SK-N-SH (cell line): ENCODE data around the gene DGKI. TPM values are rescaled to one million over a fixed set of nuclear protein-coding genes. Genes with fewer than 3 reads are reported as not detected.

Experiments used
- CTCF ChIA-PET: fragments of 300-600, 350-600 bp; formaldehyde crosslinking; extraction: SDS; loops from one replicate; lab custom pipeline; 2021; lab: Yijun Ruan, JAX
- POLR2A ChIA-PET: fragments of 350-600 bp; sonication (Branson Sonifier 250); formaldehyde crosslinking; extraction: SDS; loops from one replicate; lab custom pipeline; 2020; ENCODE audit warnings: antibody characterized with exemption, inconsistent platforms; lab: Yijun Ruan, JAX
- DNase-seq: peaks from one replicate; pipeline ENCODE4 v3.0.0; 2012
- H2AFZ ChIP-seq: fragments of 200-600 bp; sonication (generic); 2 replicates; pipeline ENCODE4 v1.8.1; 2016; ENCODE audit warnings: antibody characterized with exemption, mild to moderate bottlenecking, low read depth
- H3F3A ChIP-seq: fragments of 200-600 bp; sonication (generic); replicated peaks from 2 replicates; pipeline ENCODE3; 2016; ENCODE audit warnings: antibody characterized with exemption, mild to moderate bottlenecking; ENCODE audit not compliant: insufficient read depth
- H3K27ac ChIP-seq, 2 experiments: fragments of 200-500 bp in 1 of 2; fragments of 200-600 bp in 1 of 2; sonication (Bioruptor generic) in 1 of 2; sonication (generic), shearing (Covaris generic) in 1 of 2; 2 replicates each; pipeline versions ENCODE4 v1.5.1 to v1.6.1; 2014 to 2016; ENCODE audit warnings: low read depth in 2 of 2, inconsistent platforms in 1 of 2, low read length in 1 of 2, mild to moderate bottlenecking in 1 of 2, mixed read lengths in 1 of 2
- H3K27me3 ChIP-seq: fragments of 200-600 bp; sonication (generic), shearing (Covaris generic); 2 replicates; pipeline ENCODE4 v1.6.1; 2016; ENCODE audit warnings: mixed run types; ENCODE audit not compliant: insufficient read depth
- H3K36me3 ChIP-seq, 2 experiments: fragments of 200-500 bp in 1 of 2; fragments of 200-600 bp in 1 of 2; sonication (Bioruptor generic) in 1 of 2; sonication (generic) in 1 of 2; replicated peaks in 1 of 2; 2 replicates each; pipeline versions ENCODE3 to v1.5.1; 2014 to 2016; ENCODE audit warnings: low read length in 1 of 2, mild to moderate bottlenecking in 1 of 2; ENCODE audit not compliant: insufficient read depth in 2 of 2, control insufficient read depth in 1 of 2
- H3K4me1 ChIP-seq, 2 experiments: fragments of 200-500 bp in 1 of 2; fragments of 200-600 bp in 1 of 2; sonication (Bioruptor generic) in 1 of 2; sonication (generic), shearing (Covaris generic) in 1 of 2; 2 replicates each; pipeline versions ENCODE4 v1.5.1 to v1.6.1; 2014 to 2016; ENCODE audit warnings: low read depth in 1 of 2, low read length in 1 of 2, mixed run types in 1 of 2; ENCODE audit not compliant: insufficient read depth in 2 of 2, control insufficient read depth in 1 of 2
- H3K4me2 ChIP-seq: fragments of 200-600 bp; sonication (generic), shearing (Covaris generic); 2 replicates; pipeline ENCODE4 v1.6.1; 2017; ENCODE audit warnings: mixed run types
- H3K4me3 ChIP-seq, 2 experiments: fragments of 200-500 bp in 1 of 2; fragments of 200-600 bp in 1 of 2; sonication (Bioruptor generic) in 1 of 2; sonication (generic), shearing (Covaris generic) in 1 of 2; 2 replicates each; pipeline versions ENCODE4 v1.5.1 to v1.8.1; 2014 to 2016; ENCODE audit warnings: low read depth in 2 of 2, inconsistent platforms in 1 of 2, low read length in 1 of 2, mild to moderate bottlenecking in 1 of 2, mixed read lengths in 1 of 2, moderate library complexity in 1 of 2
- H3K79me2 ChIP-seq: fragments of 200-600 bp; sonication (generic); 2 replicates; pipeline ENCODE4 v1.8.1; 2017; ENCODE audit warnings: mild to moderate bottlenecking; ENCODE audit not compliant: insufficient read depth
- H3K9ac ChIP-seq: fragments of 200-600 bp; sonication (generic); 2 replicates; pipeline ENCODE4 v1.6.1; 2017; ENCODE audit warnings: mixed run types
- H3K9me2 ChIP-seq: fragments of 200-600 bp; sonication (generic); 2 replicates; pipeline ENCODE4 v1.6.1; 2017; ENCODE audit warnings: mixed run types
- H3K9me3 ChIP-seq: fragments of 200-600 bp; sonication (generic); 2 replicates; pipeline ENCODE4 v1.6.1; 2017; ENCODE audit warnings: mixed run types, mild to moderate bottlenecking, moderate library complexity
- H4K20me1 ChIP-seq: fragments of 200-600 bp; sonication (generic); 2 replicates; pipeline ENCODE4 v1.6.1; 2017; ENCODE audit warnings: mild to moderate bottlenecking, mixed run types; ENCODE audit not compliant: insufficient read depth
- ELF1 ChIP-seq: IDR thresholded peaks from 2 replicates; pipeline ENCODE4 v1.4.0; 2012
- EP300 ChIP-seq, 2 experiments: IDR thresholded peaks; 2 replicates each; pipeline versions ENCODE4 v1.4.0 to v1.6.1; 2012; ENCODE audit warnings: borderline replicate concordance in 1 of 2, low read depth in 1 of 2, low read length in 1 of 2
- EZH2phosphoT487 ChIP-seq: fragments of 200-600 bp; sonication (generic); IDR thresholded peaks from 2 replicates; pipeline ENCODE4 v1.6.1; 2017; ENCODE audit warnings: low read depth, mixed run types, mild to moderate bottlenecking, antibody characterized with exemption, moderate library complexity, borderline replicate concordance
- FOSL2 ChIP-seq: IDR thresholded peaks from 2 replicates; pipeline ENCODE4 v1.4.0; 2012; ENCODE audit warnings: low read depth, mild to moderate bottlenecking, moderate library complexity, borderline replicate concordance
- GATA2 ChIP-seq: sonication (generic); formaldehyde crosslinking; IDR thresholded peaks from 2 replicates; pipeline ENCODE4 v1.5.0; 2020; ENCODE audit warnings: mild to moderate bottlenecking, missing genetic modification reagents
- JUND ChIP-seq: IDR thresholded peaks from 2 replicates; pipeline ENCODE4 v1.4.0; 2012
- MEF2A ChIP-seq: IDR thresholded peaks from 2 replicates; pipeline ENCODE4 v1.4.0; 2012; ENCODE audit warnings: low read depth, borderline replicate concordance
- MXI1 ChIP-seq: IDR thresholded peaks from 2 replicates; pipeline ENCODE4 v1.6.1; 2012; ENCODE audit warnings: mild to moderate bottlenecking, low read depth, low read length, improper control_type of control experiment
- NFIC ChIP-seq: IDR thresholded peaks from 2 replicates; pipeline ENCODE4 v1.4.0; 2012; ENCODE audit warnings: borderline replicate concordance
- NRF1 ChIP-seq: IDR thresholded peaks from 2 replicates; pipeline ENCODE4 v1.6.1; 2012; ENCODE audit warnings: low read depth, mild to moderate bottlenecking, low read length
- RAD21 ChIP-seq: IDR thresholded peaks from 2 replicates; pipeline ENCODE4 v1.6.1; 2012; ENCODE audit warnings: mild to moderate bottlenecking, low read length
- RFX5 ChIP-seq: IDR thresholded peaks from 2 replicates; pipeline ENCODE4 v1.6.1; 2012; ENCODE audit warnings: mild to moderate bottlenecking, improper control_type of control experiment, low read length
- SMC3 ChIP-seq: IDR thresholded peaks from 2 replicates; pipeline ENCODE4 v1.6.1; 2012; ENCODE audit warnings: low read depth, low read length, improper control_type of control experiment
- TAF1 ChIP-seq: IDR thresholded peaks from 2 replicates; pipeline ENCODE4 v1.6.1; 2012; ENCODE audit warnings: low read depth, mild to moderate bottlenecking, low read length, moderate library complexity, borderline replicate concordance
- TCF12 ChIP-seq: IDR thresholded peaks from 2 replicates; pipeline ENCODE4 v1.4.0; 2012
- USF1 ChIP-seq: IDR thresholded peaks from 2 replicates; pipeline ENCODE4 v1.4.0; 2012; ENCODE audit warnings: low read depth, borderline replicate concordance
- YY1 ChIP-seq: IDR thresholded peaks from 2 replicates; pipeline ENCODE4 v1.4.0; 2012; ENCODE audit warnings: low read depth, mild to moderate bottlenecking
- WGBS: methylation state at CpG from one replicate; pipeline ENCODE4 v1.1.6; 2017; ENCODE audit warnings: low lambda C conversion rate; 5-methylcytosine and 5-hydroxymethylcytosine counted together
- polyA plus RNA-seq, 3 experiments: library from polyadenylated mRNA; depleted of rRNA; stranded (reverse); fragments of >200 nt; gene quantifications; 2 replicates each; pipeline ENCODE4 v1.2.3, GENCODE V29; 2012
- TF ChIP-seq, protein P1 (sequence below): IDR thresholded peaks from 2 replicates; pipeline ENCODE4; 2012
- TF ChIP-seq, protein P2 (sequence below): fragments of 150-350 bp; IDR thresholded peaks from 2 replicates; pipeline ENCODE4 v1.6.1; 2016; ENCODE audit warnings: mild to moderate bottlenecking, low read depth, low read length

DGKI gene
- polyA plus RNA-seq, 1 of the 3 experiments (the other 2 are of a cell fraction), result 1.3 TPM

DNA sequence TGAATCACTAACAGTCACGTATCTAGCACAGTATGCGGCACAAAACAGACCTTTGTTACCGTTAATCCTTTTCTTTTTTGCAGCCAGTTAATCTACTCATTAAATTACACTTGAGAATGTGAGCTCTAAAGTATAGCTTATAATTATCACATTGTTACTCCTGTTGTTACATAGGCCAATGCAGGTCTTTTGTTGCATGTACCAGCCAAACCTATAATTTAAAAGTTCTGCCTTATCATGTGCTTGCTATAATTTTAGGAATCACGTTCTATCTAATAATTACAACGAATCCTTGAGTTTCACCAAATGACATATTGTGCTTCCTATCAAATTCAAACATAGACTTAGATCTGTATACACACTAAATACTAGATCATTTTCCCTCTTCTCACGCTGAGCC lies 245.1 kb downstream of the DGKI start:
- ChIA-PET POLR2A (no interaction called here), CTCF (interaction anchor here (0.7 to 4.4 kb wide), 5 partner anchors 10 to 1324 kb away, joined by 3 to 28 read pairs (median 9); no protein-coding TSS in a partner anchor)
- no peak overlapping the region for H3K27ac ChIP-seq
- H3K4me1 ChIP-seq, result no peaks in the 10 kb centered on the region; a peak in 1 of 4 replicates
- no peaks in the 10 kb centered on the region for H3K79me2 ChIP-seq
- no peak for DNase-seq
- no peaks in the 10 kb centered on the region for H4K20me1 ChIP-seq
- H3K4me2 ChIP-seq, result no peak overlapping the region
- no peak overlapping the region for H3K9ac ChIP-seq
- no peak overlapping the region for H3K4me3 ChIP-seq
- no peaks in the 10 kb centered on the region for H3K9me2 ChIP-seq
- H3K36me3 ChIP-seq, result peaks cover 0 to 6% of the 10 kb centered on the region in 2 experiments
- H3K27me3 ChIP-seq, result no peaks in the 10 kb centered on the region
- no peaks in the 10 kb centered on the region for H3K9me3 ChIP-seq
- TF ChIP-seq RAD21 (no peak), MEF2A (no peak), EZH2phosphoT487 (no peak), EP300 (IDR thresholded peaks at IDR 0.05; ENCODE audit: borderline replicate concordance in 1 of 2, low read depth in 1 of 2, low read length in 1 of 2) (no peak), TAF1 (no peak), JUND (no peak), MXI1 (no peak), ELF1 (no peak), NRF1 (no peak), GATA2 (no peak), USF1 (no peak), TCF12 (no peak), FOSL2 (no peak), RFX5 (no peak), SMC3 (no peak), NFIC (no peak), YY1 (no peak)
- TF ChIP-seq, protein P1, sequence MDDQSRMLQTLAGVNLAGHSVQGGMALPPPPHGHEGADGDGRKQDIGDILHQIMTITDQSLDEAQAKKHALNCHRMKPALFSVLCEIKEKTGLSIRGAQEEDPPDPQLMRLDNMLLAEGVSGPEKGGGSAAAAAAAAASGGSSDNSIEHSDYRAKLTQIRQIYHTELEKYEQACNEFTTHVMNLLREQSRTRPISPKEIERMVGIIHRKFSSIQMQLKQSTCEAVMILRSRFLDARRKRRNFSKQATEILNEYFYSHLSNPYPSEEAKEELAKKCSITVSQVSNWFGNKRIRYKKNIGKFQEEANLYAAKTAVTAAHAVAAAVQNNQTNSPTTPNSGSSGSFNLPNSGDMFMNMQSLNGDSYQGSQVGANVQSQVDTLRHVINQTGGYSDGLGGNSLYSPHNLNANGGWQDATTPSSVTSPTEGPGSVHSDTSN, result no peak
- TF ChIP-seq, protein P2, sequence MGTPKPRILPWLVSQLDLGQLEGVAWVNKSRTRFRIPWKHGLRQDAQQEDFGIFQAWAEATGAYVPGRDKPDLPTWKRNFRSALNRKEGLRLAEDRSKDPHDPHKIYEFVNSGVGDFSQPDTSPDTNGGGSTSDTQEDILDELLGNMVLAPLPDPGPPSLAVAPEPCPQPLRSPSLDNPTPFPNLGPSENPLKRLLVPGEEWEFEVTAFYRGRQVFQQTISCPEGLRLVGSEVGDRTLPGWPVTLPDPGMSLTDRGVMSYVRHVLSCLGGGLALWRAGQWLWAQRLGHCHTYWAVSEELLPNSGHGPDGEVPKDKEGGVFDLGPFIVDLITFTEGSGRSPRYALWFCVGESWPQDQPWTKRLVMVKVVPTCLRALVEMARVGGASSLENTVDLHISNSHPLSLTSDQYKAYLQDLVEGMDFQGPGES, result no peak
- 87% methylated on average over 6 of the region's 6 CpGs for WGBS
- no peaks in the 10 kb centered on the region for H3F3A ChIP-seq
- H2AFZ ChIP-seq, result no peak overlapping the region
